Fibroblast of lung (primary cell): ENCODE results near the gene FAM174B.

ENCODE experiments used
- EZH2 ChIP-seq: IDR thresholded peaks from 2 replicates; pipeline ENCODE4 v1.5.1; 2012; ENCODE audit warnings: low read length, control low read depth, mild to moderate bottlenecking; ENCODE audit errors: missing control alignments
- TF ChIP-seq, protein P1 (sequence below), 2 donors: IDR thresholded peaks in 1 of 2; conservative IDR thresholded peaks in 1 of 2; 1 replicate in 1 of 2; 2 replicates in 1 of 2; pipeline ENCODE4 v1.5.1; 2011 to 2012; ENCODE audit warnings: low read length in 2 of 2, control low read depth in 1 of 2, inconsistent platforms in 1 of 2, low read depth in 1 of 2, mild to moderate bottlenecking in 1 of 2

DNA sequence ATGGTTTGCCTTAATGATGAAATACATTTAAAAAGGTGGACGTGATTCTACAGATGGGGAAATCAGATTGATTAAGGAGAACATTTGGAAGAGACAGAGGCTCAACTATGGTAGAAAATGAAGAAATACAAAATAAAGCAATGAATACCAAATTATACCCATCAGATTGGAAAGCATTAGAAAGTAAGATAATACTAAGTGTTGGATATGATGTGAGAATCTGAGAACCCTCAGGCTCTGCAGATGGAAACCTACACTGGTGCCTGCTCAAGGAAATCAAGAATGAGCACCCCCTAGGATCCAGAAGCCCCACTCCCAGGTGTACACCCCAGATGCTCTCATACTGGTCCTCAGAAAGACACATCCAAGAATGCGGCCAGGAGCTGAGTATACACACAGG, 4.6 kb downstream of the FAM174B start:
- TF ChIP-seq, protein P1, sequence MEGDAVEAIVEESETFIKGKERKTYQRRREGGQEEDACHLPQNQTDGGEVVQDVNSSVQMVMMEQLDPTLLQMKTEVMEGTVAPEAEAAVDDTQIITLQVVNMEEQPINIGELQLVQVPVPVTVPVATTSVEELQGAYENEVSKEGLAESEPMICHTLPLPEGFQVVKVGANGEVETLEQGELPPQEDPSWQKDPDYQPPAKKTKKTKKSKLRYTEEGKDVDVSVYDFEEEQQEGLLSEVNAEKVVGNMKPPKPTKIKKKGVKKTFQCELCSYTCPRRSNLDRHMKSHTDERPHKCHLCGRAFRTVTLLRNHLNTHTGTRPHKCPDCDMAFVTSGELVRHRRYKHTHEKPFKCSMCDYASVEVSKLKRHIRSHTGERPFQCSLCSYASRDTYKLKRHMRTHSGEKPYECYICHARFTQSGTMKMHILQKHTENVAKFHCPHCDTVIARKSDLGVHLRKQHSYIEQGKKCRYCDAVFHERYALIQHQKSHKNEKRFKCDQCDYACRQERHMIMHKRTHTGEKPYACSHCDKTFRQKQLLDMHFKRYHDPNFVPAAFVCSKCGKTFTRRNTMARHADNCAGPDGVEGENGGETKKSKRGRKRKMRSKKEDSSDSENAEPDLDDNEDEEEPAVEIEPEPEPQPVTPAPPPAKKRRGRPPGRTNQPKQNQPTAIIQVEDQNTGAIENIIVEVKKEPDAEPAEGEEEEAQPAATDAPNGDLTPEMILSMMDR (conservative IDR thresholded peaks at IDR 0.05 in 1 of 2, IDR thresholded peaks at IDR 0.05 in 1 of 2; ENCODE audit: low read depth in 1 of 2, low read length in 2 of 2): no peak
- no peak for TF ChIP-seq EZH2
